Fibroblast of skin of back (primary cell): Measurements from ENCODE around the gene ZDHHC14.
"Not testable (repeated sequence)": the region's sequence is repeated elsewhere in the genome, so short reads cannot be mapped to it uniquely, and the experiment has no call there.

Experiments
- DNase-seq: peaks from one replicate; pipeline ENCODE4 v3.0.0-alpha.2; 2013

ZDHHC14 gene

DNA sequence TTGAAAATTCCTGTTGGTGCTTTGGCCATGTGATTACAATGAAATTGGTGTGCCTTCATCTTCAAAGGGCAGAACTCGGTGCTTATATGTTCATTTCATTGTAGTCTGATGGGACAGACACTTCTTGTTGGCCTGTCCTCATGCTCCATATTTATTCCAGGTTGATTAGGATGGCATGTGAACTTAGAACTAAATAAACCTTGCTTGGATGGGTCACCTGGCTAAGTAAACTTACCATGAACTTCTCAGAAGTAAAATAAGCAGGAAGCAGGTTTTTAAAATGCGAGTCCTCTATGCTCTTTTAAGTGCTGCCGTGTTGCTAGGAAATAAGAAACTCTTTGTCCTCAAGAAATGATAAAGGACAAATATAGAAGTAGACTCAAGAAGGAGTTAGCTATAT lies 26.7 kb downstream of the ZDHHC14 start:
- no peak for DNase-seq

DNA sequence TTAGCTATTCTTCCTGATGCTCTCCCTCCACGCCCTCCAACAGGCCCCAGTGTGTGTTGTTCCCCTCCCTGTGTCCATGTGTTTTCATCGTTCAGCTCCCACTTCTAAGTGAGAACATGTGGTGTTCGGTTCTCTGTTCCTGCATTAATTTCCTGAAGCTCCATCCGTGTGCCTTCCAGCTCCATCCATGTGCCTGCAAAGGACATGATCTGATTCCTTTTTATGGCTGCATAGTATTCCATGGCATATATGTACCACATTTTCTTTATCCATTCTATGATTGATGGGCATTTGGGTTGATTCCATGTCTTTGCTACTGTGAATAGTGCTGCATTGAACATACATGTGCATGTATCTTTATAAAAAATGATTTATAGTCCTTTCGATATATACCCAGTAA lies 27.4 kb downstream of the ZDHHC14 start:
- DNase-seq, result not testable (repeated sequence)

DNA sequence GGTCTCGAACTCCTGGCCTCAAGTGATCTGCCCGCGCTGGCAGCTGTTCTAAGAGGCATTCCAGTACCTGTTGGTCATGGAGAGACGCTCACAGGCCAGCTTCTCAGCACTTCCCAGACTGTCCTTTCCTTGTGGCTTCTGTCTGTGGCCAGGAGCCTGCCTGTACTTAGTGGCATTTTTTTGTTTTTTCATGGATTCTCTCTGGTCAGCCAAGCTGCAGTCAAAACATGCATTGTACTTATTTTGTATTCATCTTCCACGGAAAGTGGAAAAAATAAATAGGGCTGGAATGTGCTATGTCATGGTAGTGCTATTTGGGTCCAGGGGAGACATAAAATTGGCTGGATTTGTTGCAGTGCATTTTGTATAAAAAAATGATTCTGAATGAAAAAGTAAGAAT lies 29.1 kb downstream of the ZDHHC14 start:
- DNase-seq, result peak; percentile 58

DNA sequence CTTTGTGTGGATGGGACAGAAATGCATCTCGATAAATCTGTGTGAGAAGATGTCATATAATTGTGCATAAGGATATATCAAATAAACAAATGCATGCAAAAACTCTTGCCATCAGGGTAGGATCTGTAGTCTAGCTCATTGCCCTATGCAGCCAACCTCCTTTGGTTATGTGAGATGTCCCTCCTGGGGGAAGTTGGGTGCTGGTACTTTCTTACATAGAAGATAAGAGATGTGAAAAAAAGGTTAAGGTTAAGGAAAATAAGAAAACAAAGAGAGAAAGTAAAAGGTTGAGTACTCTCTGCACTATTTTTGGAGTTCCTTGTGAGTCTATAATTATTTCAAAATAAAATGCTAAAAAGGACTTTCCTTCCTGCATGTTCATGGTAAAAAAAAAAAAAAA lies 30.4 kb downstream of the ZDHHC14 start:
- no peak for DNase-seq

DNA sequence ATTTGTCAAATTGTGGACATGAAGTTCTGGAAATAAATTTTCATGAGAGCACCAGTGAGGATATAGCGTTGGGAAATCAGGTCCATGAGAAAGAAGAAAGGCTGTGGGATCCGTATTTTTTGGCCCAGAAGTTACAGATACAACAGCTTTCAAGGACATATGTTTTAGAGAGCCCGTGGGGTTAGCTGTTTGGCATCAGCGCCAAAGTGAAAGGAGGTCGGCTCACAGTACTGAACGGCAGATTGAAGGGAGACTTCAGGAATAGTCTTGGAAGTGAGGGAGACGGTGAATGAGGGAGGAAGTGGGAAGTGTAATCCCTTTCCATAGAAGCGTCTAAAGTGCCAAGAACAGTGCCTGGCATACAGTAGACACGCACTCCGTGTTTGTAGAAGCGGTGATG lies 31.8 kb downstream of the ZDHHC14 start:
- DNase-seq, result no peak

DNA sequence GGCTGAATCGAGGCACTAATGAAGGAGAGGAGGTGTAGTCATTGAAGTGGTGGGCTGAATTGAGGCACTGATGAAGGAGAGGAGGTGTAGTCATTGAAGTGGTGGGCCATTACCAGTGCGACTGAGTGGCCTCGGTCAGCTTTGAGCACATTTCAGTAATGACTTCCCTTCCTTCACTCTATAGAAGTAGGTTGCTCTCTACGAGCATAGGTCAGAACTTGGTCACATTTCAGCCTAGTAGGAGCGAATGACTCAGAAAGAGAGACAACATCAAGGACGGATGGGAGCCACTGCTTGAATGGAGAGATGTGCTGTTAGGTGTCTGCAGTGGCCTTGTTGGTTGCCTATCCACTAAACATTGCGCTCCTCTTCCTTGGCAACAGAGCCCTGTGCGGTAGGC lies 39.5 kb downstream of the ZDHHC14 start:
- no peak for DNase-seq

DNA sequence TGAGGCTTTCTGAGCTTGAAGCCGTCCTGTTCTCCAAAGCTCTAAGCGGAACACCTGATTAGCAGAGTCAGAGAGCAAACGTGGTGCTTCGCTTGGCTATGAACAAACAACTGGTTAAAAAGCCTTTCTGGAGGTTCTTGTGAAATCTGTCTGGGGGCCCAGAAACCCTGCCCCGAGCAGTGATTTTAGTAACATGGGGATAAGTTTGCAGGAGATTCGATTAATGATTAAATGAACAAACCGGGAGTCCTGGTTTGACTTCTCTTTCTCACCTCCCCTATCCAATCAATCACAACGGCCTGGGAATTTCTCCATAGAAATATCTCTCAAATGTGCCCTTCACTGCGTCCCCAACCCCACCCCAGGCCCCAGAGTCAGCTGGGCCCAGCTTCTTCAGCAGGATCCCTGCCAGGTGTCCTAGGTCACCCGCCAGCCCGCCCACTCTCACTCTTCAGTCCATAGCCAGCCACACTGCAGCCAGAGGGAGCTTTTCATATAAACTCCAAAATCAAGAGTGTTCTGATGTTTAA lies 43.6 kb downstream of the ZDHHC14 start:
- DNase-seq, result no peak

DNA sequence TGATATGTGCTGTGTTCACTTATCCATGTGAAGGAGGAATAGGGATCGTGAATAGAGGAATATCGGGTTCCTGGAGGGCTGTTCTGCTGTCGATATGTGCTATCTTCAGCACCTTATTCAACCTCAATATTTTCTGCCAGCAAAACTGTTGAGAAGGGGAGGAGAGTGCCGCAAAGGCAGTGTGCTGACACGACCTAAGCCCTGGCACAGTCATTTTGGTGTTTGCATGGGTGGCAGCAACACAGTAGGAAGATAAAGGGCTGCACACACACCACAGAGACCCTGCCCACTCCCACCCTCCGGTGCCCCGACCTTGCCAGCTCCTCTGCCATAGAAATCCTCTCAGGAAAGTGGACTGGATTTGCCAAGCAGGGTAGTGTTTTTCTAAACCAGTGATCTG lies 47.0 kb downstream of the ZDHHC14 start:
- no peak for DNase-seq

DNA sequence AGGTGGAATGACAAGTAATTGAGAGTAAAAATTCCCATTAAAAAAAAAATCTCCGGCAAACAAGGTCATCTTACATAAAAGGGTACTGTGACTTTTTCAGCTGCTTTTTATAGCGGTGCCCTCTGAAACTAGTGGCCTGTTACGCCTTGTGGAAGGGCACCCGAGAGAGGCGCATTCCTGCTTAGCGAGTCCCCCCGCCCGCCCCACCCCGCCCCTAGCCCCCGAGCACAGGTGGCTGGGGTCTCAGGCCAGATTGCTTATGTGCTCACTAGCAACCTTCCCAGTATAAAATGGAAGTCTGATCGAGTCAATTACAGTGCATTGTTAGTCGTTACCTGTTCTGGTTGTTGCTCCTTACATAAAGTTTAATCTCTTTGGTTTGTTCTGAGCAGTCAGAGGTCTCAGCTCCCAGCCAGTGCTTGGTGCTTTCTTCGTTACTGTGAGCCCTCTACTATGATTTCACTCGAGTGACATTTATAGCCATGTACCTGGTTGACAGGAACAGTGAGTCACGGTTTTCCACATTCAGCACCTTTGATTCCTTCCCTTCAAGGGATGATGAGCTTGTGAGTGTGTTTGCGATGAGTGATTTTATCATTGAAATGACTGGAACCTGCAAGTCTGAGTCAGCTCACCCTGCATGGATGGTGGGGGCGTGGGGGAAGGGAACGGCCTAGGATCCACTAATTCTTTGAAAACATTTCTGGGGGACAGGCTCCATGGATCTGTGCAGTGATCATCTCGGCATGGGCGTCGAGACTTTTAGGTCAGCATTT lies 47.6 kb downstream of the ZDHHC14 start:
- no peak for DNase-seq

DNA sequence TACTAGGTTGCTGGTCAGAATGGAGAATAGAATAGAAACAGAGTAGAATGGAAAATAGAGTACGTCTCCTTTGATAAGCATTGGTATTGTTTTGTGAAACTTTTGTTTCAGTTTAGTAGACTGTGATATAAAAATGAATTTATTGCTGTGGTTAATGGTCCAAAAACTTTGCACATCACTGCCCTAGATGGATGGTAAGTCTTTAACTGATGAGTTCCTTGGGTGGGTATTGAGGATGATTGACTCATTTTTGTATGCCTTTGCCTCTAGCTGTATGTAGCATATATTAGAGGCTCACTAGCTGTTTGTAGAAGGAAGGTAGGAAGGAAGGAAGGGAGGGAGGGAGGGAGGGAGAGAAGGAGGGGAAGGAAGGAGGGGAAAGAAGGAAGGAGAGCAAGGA lies 48.3 kb downstream of the ZDHHC14 start:
- no peak for DNase-seq

DNA sequence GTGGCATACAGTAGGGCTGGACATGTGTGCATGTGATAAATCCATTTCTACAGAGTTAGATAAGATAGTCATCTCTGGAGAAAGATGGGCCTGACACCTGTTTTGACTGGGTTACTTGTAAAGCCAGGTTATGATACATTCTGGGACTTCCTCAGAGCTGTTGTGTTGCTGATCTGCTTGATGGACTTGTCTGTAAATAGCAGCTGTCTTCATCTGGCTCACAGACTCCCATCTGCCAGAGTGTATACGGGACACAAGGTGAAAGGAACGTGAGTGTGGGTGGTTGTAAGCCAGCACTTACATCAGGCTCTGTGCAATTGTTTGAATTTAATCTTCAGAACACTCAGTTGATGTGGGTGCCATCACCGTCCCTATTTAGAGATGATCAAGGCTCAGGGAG lies 49.8 kb downstream of the ZDHHC14 start:
- no peak for DNase-seq

DNA sequence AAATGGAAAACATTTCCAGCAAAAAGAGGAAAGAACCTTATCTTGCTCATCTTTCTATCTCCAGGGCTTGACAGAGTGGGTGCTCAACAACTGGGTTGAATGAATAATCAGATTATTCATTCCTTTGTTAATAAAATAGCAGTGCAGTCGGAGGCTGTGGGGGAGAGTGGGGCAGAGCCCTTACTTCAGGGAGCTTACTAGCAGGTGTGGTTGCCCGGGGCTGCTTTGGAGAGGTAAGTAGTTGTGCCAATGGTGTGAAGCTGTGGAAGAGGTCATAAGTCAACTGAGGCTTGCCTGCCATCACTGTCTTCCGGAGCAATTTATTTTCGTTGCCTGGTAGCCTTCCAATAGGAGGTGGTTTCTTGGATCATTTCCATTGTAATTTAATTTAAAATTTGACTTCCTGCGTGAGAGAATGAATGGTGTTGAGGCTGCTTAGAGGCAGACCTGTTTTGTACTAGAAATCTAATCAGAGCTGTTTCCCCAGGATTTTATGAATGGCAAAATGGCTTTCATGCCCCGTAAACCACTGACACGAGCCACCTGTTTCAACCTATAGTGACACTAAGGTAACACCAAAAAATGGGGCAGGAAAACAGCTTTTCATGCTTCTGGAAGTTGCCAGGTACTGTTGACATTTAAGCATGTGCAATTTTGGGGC lies 51.4 kb downstream of the ZDHHC14 start:
- DNase-seq, result no peak

DNA sequence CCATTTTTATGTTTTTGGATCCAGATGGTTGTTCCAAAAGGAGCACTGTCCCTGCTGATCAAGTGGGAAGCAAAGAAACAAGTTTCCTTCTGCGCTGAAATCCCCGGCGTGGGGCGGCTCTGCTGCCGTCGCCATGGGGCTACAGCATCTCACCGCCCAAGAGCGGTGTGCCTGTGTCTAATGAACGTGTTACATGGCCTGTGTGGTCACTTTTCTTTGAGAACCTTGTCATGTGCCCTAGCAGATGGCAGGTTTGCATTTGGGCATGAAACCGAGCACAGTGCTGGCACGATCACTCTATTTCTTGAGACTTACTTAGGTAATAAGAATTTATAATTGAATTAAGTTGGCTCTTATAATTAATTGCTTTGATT lies 51.9 kb downstream of the ZDHHC14 start:
- no peak for DNase-seq

DNA sequence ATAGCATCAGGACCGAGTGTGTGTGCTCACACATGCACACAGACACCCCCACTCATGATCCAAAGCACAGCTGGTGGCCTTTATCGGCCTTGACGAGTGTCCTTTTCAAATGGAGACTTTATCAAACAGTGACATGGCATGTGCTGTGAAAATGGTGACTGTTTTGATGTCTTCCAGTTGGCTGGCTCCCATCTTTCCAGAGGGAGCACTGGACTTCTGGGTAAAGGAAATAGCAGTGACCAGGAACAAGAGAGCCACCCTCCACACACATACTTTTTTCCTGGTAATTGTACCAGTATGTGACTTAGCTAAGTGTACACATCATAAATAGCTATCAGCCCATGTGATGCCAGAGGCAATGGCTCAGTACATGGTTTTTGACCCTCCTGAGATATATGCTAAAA lies 52.7 kb downstream of the ZDHHC14 start:
- no peak for DNase-seq

DNA sequence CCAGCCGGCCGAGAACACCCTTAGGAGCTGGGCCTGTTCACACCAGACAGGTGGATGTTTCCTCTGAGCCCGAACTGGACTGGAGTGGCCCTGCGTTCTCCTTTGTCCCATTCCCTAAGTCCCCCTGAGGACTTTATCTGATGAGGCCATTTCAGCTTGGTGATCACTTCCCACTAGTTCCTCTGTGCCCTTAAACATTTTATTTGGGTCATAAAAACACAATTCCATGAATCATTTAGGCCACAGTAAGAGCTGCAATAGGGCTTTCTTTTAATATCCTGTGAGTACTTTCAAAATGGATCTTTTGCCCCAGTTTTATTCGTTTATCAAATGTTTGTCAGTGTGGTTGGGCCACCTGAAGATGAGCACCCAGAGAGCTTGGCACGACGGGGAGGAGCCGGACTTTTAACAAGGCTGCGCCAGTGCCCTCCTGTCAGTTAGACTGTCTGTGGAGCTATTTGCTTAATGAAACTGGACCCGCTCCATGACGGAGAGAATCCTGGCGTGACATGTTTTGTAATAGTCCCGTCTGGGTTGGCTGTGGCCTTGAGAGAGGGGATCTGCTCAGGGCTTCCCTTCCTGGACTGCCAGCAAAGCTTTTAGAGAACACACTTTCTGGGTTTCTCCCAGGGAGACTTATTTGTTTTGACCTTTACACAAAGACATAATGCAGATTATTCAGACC lies 53.5 kb downstream of the ZDHHC14 start:
- no peak for DNase-seq

DNA sequence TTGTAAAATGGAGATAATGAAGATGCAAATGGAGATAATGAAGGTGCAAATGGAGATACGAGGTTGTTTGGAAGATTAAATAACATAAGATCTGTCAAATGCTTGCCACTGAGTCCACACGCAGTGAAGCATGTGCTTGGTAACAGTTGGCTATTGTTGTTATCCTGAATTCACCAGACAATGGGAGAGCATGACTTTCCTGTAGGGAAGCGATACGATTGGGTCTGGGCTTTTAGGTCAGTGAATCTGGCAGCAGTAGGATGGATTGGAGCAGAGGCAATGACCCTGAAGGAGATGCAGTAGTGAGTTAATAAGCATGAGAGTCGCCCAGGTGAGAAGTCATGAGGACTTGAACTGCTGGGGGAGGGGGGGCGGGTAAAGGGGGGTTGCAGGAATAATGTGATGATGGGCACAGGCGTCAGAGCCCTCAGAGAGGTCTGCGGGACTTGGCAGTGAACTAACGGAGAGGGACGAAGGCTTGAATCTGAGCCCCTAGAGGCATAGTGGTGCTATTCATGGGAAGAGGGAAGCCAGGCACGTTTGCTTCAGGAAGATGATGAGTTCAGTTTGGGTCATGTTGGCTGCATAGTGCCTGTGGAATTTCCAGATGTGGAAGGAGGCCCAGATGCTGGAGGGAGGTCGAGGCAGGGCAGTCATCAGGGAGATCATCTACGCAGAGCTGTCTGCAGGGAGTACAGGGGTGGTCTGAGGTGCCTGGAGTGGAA lies 55.4 kb downstream of the ZDHHC14 start:
- DNase-seq, result no peak

DNA sequence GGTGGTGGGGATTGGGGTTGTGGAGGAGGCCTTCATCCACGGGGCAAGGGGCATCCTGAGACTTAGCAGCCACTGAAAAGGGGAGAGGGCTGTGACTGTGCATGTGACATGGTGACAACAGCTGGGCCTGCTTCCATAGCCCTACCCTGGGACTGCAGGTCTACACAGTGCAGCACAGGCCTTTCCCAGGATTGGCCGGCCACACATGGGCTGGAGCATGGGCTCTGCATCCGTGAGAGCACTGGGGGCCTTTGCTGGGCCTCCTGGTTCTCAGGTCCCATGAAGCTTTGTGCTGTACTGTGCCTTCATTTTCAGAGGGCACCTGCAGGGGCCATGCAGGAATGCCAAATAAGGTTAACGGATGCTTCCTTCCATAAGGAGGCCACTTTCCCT lies 56.0 kb downstream of the ZDHHC14 start:
- DNase-seq, result no peak

DNA sequence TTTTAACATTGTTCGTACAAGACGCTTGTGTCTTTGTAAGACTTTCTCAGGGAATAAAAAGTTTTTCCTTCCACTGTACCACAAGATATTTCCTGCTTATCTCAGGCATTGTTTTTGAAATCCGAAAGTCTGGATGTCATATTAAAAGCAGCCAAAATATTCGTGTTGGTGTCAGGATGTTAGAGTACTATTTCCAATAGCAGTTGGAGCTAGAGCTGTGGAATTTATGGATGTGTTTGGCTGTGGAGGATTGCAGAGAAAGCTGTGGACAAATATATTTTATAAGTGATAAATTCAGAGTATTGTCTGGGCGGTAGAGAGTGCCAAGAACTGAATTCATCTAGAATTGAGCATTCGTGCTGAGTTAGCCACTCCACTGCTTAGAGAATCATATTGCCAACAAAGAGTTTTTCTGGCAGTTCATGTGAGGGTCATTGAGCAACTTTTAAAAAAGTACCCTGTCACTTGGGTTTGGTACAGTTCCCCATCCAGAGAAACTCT lies 57.7 kb downstream of the ZDHHC14 start:
- peak; percentile 45 for DNase-seq

DNA sequence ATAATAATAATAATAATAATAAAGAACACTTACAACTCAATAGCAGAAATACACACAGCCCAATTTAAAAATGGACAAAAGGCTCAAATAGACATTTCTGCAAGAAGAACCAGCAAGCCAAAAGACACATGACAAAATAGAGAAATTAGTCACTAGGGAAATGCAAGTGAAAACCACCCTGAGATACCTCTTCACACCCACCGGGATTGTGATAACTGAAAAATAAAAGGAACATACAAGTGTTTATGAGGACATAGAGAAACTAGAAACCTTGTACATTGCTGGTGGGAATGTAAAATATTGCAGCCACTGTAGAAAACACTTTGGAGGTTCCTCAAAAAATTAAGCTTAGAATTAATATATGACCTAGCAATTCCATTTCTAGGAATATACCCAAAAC lies 59.2 kb downstream of the ZDHHC14 start:
- no peak for DNase-seq

DNA sequence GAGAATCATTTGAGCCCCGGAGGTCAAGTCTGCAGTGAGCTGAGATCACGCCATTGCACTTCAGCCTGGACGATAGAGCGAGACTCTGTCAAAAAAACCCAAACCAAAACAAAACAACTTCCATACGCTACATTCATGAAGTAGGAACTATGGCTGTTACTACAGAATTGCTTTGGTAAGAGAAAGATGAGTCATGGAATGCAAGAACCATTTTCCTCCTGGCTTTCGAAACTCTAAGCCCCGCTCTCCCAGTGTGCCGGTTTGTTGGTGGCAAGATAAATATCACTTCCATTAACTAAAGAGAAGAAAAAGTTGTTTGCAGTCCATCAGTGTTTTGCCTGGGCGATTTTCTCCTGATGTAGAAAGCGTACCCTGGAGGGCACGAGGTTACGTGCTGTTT lies 61.3 kb downstream of the ZDHHC14 start:
- peak; percentile 65 for DNase-seq

DNA sequence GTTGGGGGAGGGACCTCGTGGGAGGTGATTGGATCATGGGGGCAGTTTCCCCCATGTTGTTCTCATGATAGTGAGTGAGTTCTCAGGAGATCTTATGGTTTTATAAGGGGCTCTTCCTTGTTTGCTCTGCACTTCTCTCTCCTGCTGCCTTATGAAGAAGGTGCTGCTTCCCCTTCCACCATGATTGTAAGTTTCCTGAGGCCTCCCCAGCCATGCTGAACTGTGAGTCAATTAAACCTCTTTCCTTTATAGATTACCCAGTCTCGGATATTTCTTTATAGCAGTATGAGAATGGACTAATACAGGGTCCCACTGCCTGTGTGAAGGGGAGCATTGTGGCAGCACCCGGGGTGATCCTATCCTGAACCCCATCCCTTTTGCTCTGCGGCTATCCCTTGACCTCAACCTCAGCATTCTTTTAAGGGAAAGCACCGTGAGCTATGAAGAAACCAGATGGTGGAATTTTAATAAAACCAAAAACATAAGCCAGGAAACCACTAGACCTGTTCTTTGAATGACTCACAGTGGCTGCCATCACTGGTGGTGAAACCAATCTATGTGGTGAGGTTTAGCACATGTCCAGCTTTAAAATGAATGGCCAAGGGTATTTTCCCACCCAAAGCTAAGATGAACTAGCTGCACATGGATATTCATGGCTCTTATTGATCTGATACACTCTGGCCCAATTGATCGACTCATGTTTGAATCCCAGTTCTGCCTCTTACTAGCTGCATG lies 62.2 kb downstream of the ZDHHC14 start:
- DNase-seq, result peak; percentile 79
